NT2/D1 (cell line): ENCODE data around the gene AFAP1L2.

Source experiments
- DNase-seq: peaks from one replicate; pipeline ENCODE4 v3.0.0-alpha.2; 2011; ENCODE audit warnings: low read depth, low spot score
- H3K27me3 ChIP-seq: 2 replicates; pipeline ENCODE4 v1.6.0; 2011; ENCODE audit warnings: mild to moderate bottlenecking; ENCODE audit not compliant: insufficient read length, insufficient read depth
- H3K36me3 ChIP-seq: 2 replicates; pipeline ENCODE4 v1.6.1; 2011; ENCODE audit warnings: mild to moderate bottlenecking, low read length, mixed read lengths; ENCODE audit not compliant: insufficient read depth, insufficient read length
- H3K4me1 ChIP-seq: 2 replicates; pipeline ENCODE4 v1.5.1; 2011; ENCODE audit not compliant: insufficient read depth, insufficient read length
- H3K4me3 ChIP-seq: 2 replicates; pipeline ENCODE4 v1.5.1; 2011; ENCODE audit warnings: low read depth; ENCODE audit not compliant: insufficient read length
- H3K9ac ChIP-seq: 2 replicates; pipeline ENCODE4 v1.6.0; 2011; ENCODE audit warnings: low read depth; ENCODE audit not compliant: insufficient read length
- H3K9me3 ChIP-seq: 2 replicates; pipeline ENCODE4 v1.5.1; 2011; ENCODE audit warnings: mild to moderate bottlenecking, low read length; ENCODE audit not compliant: insufficient read depth
- SUZ12 ChIP-seq: IDR thresholded peaks from 2 replicates; pipeline ENCODE4 v1.6.1; 2011; ENCODE audit not compliant: insufficient read length, insufficient read depth; ENCODE audit errors: extremely low read depth
- YY1 ChIP-seq: IDR thresholded peaks from 2 replicates; pipeline ENCODE4 v1.6.1; 2011; ENCODE audit not compliant: insufficient read length, insufficient read depth
- ZNF274 ChIP-seq: IDR thresholded peaks from 2 replicates; pipeline ENCODE4 v1.6.1; 2011; ENCODE audit warnings: mild to moderate bottlenecking, low read depth, low read length

Gene AFAP1L2

DNA sequence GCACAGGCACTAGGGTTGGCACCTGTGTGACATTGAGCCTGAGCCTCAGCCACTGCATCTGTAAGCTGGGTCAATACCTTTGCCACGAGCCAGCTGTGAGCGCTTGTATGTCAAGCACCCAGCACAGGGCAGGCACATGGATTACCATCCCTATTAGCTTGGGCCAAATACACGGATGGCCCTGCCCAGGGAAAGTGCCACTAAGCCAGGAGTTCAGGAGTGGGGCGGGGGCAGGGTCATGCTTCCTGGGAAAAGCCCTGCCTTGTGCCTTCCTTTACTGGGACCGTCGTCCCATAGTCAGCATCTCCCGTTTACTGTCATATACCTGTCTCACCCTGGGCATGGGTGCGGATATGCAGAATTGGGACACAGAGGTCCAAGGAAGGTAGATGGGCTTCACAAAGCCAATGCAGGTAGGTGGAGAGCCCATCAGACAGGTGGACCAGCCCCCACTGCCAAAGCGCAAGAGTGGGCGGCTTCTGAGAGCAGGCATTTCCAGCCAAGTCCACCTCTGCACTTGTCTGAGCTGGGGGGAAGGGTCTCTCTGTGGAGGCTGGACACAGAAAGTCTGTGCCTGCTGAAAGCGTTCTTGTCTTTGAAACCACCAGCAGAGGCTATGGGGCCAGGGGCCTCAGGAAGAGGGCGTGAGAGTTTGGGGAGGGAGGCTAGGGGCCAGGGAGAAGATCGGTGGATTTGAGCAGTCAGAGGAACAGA is 92.6 kb downstream of the AFAP1L2 start:
- DNase-seq: no peak
- Histone ChIP-seq H3K9ac (no peak overlapping the region), H3K27me3 (no peaks in the 10 kb centered on the region), H3K36me3 (peaks cover 28% of the 10 kb centered on the region), H3K4me1 (peaks cover 5% of the 10 kb centered on the region), H3K4me3 (no peak overlapping the region), H3K9me3 (no peaks in the 10 kb centered on the region)
- TF ChIP-seq ZNF274 (no peak), YY1 (no peak), SUZ12 (no peak)

DNA sequence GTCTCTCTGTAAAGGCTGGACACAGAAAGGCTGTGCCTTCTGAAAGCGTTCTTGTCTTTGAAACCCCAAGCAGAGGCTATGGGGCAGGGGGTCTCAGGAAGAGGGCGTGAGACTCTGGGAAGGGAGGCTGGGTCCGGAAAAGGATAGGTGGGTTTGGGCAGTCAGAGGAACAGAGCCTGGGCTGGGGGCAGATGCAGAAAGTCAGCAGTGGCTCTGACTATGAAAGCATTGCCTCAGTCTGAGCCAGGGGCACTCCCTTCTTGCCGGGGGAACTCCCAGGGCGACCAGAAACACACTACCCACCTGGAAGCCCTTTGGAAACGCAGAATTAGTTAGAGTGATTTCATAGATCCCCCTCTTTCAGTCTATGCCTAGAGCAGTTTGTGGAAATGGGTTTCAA is 93.3 kb downstream of the AFAP1L2 start:
- peaks cover 8% of the 10 kb centered on the region for H3K4me1 ChIP-seq
- no peak for DNase-seq
- H3K27me3 ChIP-seq: no peaks in the 10 kb centered on the region
- H3K36me3 ChIP-seq: peaks cover 28% of the 10 kb centered on the region
- TF ChIP-seq ZNF274 (no peak), SUZ12 (no peak), YY1 (no peak)
- H3K9ac ChIP-seq: no peak overlapping the region
- no peak overlapping the region for H3K4me3 ChIP-seq
- no peaks in the 10 kb centered on the region for H3K9me3 ChIP-seq

DNA sequence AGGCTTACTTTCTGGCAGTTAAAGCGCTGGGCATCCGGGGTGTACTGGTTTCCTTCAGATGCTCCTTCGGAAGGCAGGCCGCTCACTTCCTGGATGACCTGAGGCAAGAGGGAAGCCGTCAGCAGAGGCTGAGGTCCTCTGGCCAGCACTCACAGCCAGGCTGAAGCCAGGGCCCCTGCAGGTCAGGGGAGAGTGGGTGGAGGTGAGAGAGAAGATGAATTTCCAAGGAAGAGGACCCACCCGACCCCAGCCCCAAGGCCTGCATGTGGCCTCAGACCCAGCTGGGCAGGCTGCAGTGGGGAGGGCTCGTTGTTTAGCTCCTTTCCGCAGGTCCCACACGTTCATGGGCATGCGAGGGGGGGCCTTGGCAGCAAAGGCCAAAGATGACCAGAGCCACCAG is 94.0 kb downstream of the AFAP1L2 start:
- H3K4me3 ChIP-seq: no peak overlapping the region
- H3K4me1 ChIP-seq: peaks cover 8% of the 10 kb centered on the region
- H3K9me3 ChIP-seq: no peaks in the 10 kb centered on the region
- no peak overlapping the region for H3K9ac ChIP-seq
- no peak for DNase-seq
- TF ChIP-seq SUZ12 (no peak), YY1 (no peak)
- no peaks in the 10 kb centered on the region for H3K27me3 ChIP-seq
- peaks cover 28% of the 10 kb centered on the region for H3K36me3 ChIP-seq

DNA sequence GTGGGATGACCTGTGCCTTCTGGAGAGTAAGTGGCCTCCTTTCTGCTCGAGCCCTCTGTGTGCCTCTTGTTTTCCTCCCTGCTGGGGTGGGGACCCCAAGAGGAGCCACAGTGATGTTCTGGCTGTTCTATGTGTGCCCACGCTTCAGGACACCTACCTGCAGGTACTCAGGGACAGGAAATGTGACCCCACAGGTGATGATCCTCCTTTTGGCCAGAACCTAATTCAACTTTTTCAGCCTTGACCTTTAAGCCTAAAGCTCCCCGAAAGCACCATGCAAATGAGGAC is 95.0 kb downstream of the AFAP1L2 start:
- Histone ChIP-seq H3K4me3 (no peak overlapping the region), H3K4me1 (peaks cover 10% of the 10 kb centered on the region), H3K9ac (no peak overlapping the region), H3K9me3 (no peaks in the 10 kb centered on the region), H3K27me3 (no peaks in the 10 kb centered on the region), H3K36me3 (peaks cover 28% of the 10 kb centered on the region)
- no peak for TF ChIP-seq YY1
- TF ChIP-seq SUZ12: no peak
- no peak for TF ChIP-seq ZNF274
- no peak for DNase-seq

DNA sequence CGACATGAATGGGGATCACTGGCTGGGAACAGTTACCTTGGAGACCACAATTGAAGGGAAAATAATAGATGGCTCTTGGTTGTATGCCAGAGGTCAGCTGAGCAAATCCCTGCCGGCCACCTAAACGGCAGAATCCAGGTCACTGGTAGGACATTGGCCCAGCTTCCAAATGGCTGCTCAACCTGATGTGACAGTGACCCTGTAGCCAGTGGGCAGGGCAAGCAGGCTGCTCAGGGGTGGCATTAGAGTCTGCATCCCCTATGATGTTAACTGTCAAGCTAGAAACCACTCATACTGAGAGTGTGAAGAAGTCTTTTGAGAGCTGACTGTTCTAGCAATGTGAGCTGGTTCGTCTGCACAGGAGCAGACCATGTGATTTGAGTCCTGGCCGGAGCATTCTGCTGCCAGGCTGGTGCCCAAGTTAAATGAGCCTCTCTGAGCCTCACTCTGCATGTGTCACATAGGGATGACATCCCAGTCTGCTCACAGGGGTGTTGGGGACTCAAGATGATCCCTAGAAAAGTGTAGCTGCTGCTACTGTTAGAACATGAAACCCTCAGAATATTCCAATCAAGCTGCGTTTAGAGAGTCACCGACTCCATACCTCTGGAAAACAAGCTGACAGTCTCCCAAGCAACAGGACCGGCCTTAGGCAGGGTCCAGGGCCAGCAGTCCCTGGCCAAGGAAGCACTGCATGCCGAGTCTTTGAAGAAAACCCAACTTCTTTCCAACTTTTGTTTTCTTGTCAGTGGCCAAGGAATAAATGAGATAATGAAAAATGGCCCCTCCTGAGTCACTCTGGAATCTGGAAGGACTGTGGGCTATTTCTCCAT is 95.6 kb downstream of the AFAP1L2 start:
- Histone ChIP-seq H3K9ac (no peak overlapping the region), H3K27me3 (no peaks in the 10 kb centered on the region), H3K9me3 (no peaks in the 10 kb centered on the region), H3K36me3 (peaks cover 22% of the 10 kb centered on the region), H3K4me1 (peaks cover 10% of the 10 kb centered on the region), H3K4me3 (no peak overlapping the region)
- DNase-seq: no peak
- TF ChIP-seq SUZ12 (no peak), ZNF274 (no peak), YY1 (no peak)

DNA sequence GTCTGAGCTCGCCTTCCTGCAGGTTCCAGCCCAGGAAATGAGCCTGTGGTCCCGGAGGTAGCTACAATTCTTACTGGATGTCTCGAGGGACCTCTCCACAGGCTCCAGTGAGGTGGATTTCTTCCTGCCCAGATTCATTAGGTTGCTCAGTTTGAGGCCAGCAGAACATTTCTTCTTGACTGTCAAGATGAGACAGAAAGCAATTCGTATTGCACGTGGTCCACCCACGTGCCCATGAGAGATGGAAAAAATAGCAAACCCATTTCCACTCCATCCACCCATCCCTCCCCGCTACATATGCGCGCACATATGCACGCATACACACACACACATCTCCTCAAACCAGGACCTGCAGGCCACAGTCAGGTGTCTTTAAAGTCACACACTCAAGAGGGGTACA is 96.6 kb downstream of the AFAP1L2 start:
- peaks cover 12% of the 10 kb centered on the region for H3K36me3 ChIP-seq
- no peak overlapping the region for H3K9ac ChIP-seq
- DNase-seq: no peak
- H3K4me3 ChIP-seq: no peak overlapping the region
- no peak for TF ChIP-seq YY1
- no peak for TF ChIP-seq ZNF274
- no peak for TF ChIP-seq SUZ12
- H3K4me1 ChIP-seq: peaks cover 10% of the 10 kb centered on the region
- no peaks in the 10 kb centered on the region for H3K27me3 ChIP-seq
- no peaks in the 10 kb centered on the region for H3K9me3 ChIP-seq

DNA sequence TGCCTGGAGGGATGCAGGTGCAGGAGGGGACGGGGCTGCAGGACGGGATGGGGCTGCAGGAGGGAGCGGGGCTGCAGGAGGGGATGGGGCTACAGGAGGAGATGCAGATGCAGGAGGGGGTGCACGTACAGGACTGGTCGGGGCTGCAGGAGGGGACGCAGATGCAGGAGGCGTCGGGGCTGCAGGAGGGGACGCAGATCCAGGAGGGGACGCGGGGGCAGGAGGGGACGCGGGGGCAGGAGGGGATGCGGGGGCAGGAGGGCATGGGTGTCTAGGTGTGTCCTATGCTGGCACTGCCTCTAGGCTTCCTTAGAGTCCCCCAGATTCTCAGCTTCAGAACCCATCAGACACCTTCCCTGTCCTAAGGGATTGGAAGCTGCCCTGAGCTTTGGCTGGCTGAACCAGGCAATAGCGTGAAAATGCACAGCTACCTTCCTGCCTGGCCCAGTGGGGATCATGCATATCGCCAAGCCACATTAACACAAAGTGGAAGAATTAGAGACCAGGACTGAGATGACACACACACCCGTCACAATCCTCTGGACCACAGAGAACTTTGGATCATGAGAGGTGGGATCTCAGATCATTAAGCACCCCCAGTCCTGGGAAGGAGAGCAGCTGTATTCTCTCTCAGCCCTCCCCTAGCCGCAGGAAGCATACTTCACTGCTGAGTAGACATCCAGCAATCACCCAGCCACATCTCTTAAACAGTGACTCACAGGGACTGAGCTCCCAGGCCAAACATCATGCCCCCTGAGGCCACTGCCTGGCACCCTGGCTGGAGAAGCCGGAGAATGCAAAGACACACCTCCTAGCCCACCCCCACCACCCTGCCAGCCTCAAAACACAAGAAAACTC is 98.0 kb downstream of the AFAP1L2 start:
- Histone ChIP-seq H3K27me3 (no peaks in the 10 kb centered on the region), H3K4me1 (peaks cover 5% of the 10 kb centered on the region), H3K9ac (no peak overlapping the region), H3K9me3 (no peaks in the 10 kb centered on the region), H3K36me3 (peaks cover 13% of the 10 kb centered on the region), H3K4me3 (no peak overlapping the region)
- TF ChIP-seq ZNF274 (no peak), YY1 (no peak), SUZ12 (no peak)
- no peak for DNase-seq
